ENCODE data around the gene NTN4. TPM values are rescaled to one million over a fixed set of nuclear protein-coding genes. Genes with fewer than 3 reads are reported as not detected.

The NTN4 gene
- total RNA-seq, 1 experiment from 2014 or later = 0.17 TPM

- no peak overlapping the region for H2AFZ ChIP-seq (ENCODE audit: low read length)
- H2BK120ac ChIP-seq (ENCODE audit: low read depth, low read length, poor library complexity, severe bottlenecking) = no peak overlapping the region
- no peak overlapping the region for H3K56ac ChIP-seq (ENCODE audit: insufficient read length, low read depth, low read length)
- no peak overlapping the region for H3K14ac ChIP-seq (ENCODE audit: insufficient read depth, low read length)
- H3K9me3 Mint-ChIP-seq = no peaks in the 10 kb centered on the region
- TF ChIP-seq, protein P1, sequence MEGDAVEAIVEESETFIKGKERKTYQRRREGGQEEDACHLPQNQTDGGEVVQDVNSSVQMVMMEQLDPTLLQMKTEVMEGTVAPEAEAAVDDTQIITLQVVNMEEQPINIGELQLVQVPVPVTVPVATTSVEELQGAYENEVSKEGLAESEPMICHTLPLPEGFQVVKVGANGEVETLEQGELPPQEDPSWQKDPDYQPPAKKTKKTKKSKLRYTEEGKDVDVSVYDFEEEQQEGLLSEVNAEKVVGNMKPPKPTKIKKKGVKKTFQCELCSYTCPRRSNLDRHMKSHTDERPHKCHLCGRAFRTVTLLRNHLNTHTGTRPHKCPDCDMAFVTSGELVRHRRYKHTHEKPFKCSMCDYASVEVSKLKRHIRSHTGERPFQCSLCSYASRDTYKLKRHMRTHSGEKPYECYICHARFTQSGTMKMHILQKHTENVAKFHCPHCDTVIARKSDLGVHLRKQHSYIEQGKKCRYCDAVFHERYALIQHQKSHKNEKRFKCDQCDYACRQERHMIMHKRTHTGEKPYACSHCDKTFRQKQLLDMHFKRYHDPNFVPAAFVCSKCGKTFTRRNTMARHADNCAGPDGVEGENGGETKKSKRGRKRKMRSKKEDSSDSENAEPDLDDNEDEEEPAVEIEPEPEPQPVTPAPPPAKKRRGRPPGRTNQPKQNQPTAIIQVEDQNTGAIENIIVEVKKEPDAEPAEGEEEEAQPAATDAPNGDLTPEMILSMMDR (conservative IDR thresholded peaks at IDR 0.05) = no peak
- H2AK5ac ChIP-seq (ENCODE audit: insufficient read length, low read length) = no peak overlapping the region
- H3K4me3 Mint-ChIP-seq = no peak overlapping the region
- H3K4ac ChIP-seq (ENCODE audit: low read depth, low read length) = no peak overlapping the region
- DNase-seq = no peak
- H3T11ph ChIP-seq (ENCODE audit: low read length) = no peak overlapping the region
- no peak overlapping the region for H3K27ac Mint-ChIP-seq
- no peaks in the 10 kb centered on the region for H4K20me1 ChIP-seq (ENCODE audit: control insufficient read depth, insufficient read depth, insufficient read length)
- H3K18ac ChIP-seq (ENCODE audit: insufficient read length, low read depth, low read length) = no peak overlapping the region
- H3K9ac ChIP-seq (ENCODE audit: extremely low read depth, insufficient read length, low read length) = no peak overlapping the region
- H2BK15ac ChIP-seq (ENCODE audit: low read depth, low read length) = no peak overlapping the region
- H2BK5ac ChIP-seq (ENCODE audit: insufficient read length, low read length) = no peak overlapping the region
- H3K79me1 ChIP-seq (ENCODE audit: insufficient read depth, low read depth, low read length, poor library complexity, severe bottlenecking) = no peaks in the 10 kb centered on the region
- H3K23ac ChIP-seq (ENCODE audit: insufficient read length, low read depth, low read length) = no peak overlapping the region
- no peaks in the 10 kb centered on the region for H3K9me3 ChIP-seq (ENCODE audit: control insufficient read depth, low read depth, low read length)
- H3K79me2 ChIP-seq (ENCODE audit: insufficient read depth, low read length) = no peaks in the 10 kb centered on the region
- no peaks in the 10 kb centered on the region for H3K27me3 Mint-ChIP-seq (ENCODE audit: low read depth)
- H2BK20ac ChIP-seq (ENCODE audit: low read depth, low read length, poor library complexity, severe bottlenecking) = no peak overlapping the region
- no peak overlapping the region for H4K91ac ChIP-seq (ENCODE audit: insufficient read length, low read depth, low read length)
- H3K36me3 Mint-ChIP-seq (ENCODE audit: insufficient read depth in 1 of 3, low read depth in 3 of 3) = no peaks in the 10 kb centered on the region
- H3K4me1 Mint-ChIP-seq = no peaks in the 10 kb centered on the region
- H3K4me1 ChIP-seq (ENCODE audit: insufficient read depth, low read length) = no peaks in the 10 kb centered on the region
- no peak overlapping the region for H3K4me2 ChIP-seq (ENCODE audit: insufficient read depth, insufficient read length, low read length)
- no peak overlapping the region for H4K5ac ChIP-seq (ENCODE audit: insufficient read length, low read depth, low read length)
- no peaks in the 10 kb centered on the region for H3K27me3 ChIP-seq (ENCODE audit: insufficient read depth, low read length)
- no peak overlapping the region for H2BK12ac ChIP-seq (ENCODE audit: insufficient read length, low read depth, low read length)
- no peak overlapping the region for H4K8ac ChIP-seq (replicated peaks; ENCODE audit: insufficient read length, low read depth, low read length)
- no peaks in the 10 kb centered on the region for H3K23me2 ChIP-seq (ENCODE audit: insufficient read length, low read depth, low read length, poor library complexity, severe bottlenecking)
- H3K27ac ChIP-seq (ENCODE audit: insufficient read length, low read depth, low read length) = no peak overlapping the region
Measured at GRCh38 chr12:95699579-95699978, 91.0 kb downstream of the NTN4 start.
